ENCODE data around the gene IGHMBP2. TPM values are rescaled to one million over a fixed set of nuclear protein-coding genes. Genes with fewer than 3 reads are reported as not detected.

The IGHMBP2 gene
- total RNA-seq, 3 donors from 2014 or later (not counting 1 experiment from before 2014, with no cell fraction given) = 31.5 to 52.3 (median 48.5) TPM

DNA sequence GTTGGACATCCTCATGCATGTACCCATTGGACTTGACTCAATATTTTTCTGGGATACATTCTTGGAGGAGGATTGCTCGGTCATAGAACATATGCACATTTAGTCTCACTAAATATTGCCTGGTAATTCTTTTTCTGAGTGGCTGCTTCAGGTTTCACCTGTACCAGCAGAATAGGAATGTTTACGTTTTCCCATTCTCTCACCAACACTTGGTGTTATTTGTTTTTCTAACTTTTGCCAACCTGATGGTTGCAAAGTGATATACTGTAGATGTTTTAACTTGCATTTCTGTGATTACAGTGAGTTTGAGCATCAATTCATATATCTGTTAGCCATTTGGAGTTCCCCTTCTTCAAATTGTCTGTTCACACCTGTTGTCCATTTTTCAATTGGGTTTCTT lies 78.4 kb downstream of the IGHMBP2 start:
- 50% methylated on average over 1 of the region's 2 CpGs for WGBS (ENCODE audit: insufficient coverage)
- no peak for TF ChIP-seq CTCF (IDR thresholded peaks at IDR 0.05)
- Mint-ChIP-seq H3K27ac (no peak overlapping the region), H3K4me1 (no peaks in the 10 kb centered on the region), H3K36me3 (peaks cover 20% of the 10 kb centered on the region), H3K9me3 (peaks cover 3 to 10% of the 10 kb centered on the region in 2 donors), H3K4me3 (no peak overlapping the region), H3K27me3 (ENCODE audit: low read depth in 2 of 2) (peaks cover 14 to 35% of the 10 kb centered on the region in 2 donors)
- H3K27me3 ChIP-seq (ENCODE audit: control insufficient read depth, insufficient read depth, low read length) = no peaks in the 10 kb centered on the region
- ATAC-seq (no peak), DNase-seq (no peak)
- no peak overlapping the region for H3K4me3 ChIP-seq (ENCODE audit: low read length)
- no peaks in the 10 kb centered on the region for H3K36me3 ChIP-seq (ENCODE audit: control insufficient read depth, insufficient read depth, low read length)
- H3K4me1 ChIP-seq (ENCODE audit: control insufficient read depth, insufficient read depth, low read length) = no peaks in the 10 kb centered on the region
- H3K27ac ChIP-seq (ENCODE audit: low read length) = no peak overlapping the region
- intact Hi-C loops (cut with micrococcal nuclease) = no loop called here
- H3K9me3 ChIP-seq (ENCODE audit: control insufficient read depth, insufficient read depth, low read length) = no peaks in the 10 kb centered on the region

DNA sequence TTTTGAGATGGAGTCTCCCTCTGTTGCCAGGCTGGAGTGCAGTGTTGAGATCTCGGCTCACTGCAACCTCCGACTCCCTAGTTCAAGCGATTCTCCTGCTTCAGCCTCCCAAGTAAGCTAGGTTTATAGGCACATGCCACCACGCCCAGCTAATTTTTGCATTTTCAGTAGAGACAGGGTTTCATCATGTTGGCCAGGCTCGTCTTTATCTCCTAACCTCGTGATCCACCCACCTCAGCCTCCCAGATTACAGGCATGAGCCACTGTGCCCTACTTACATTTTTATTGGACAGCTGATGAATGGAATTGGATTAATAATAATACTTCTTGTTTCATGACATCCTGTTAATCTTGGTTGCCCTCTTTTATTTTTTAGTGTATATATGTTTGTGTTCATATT lies 80.1 kb downstream of the IGHMBP2 start:
- peaks cover 3 to 10% of the 10 kb centered on the region in 2 donors for H3K9me3 Mint-ChIP-seq
- DNase-seq (no peak), ATAC-seq (no peak)
- H3K27ac Mint-ChIP-seq = no peak overlapping the region
- Histone ChIP-seq H3K4me3 (ENCODE audit: low read length) (no peak overlapping the region), H3K9me3 (ENCODE audit: control insufficient read depth, insufficient read depth, low read length) (no peaks in the 10 kb centered on the region), H3K27me3 (ENCODE audit: control insufficient read depth, insufficient read depth, low read length) (no peaks in the 10 kb centered on the region), H3K27ac (ENCODE audit: low read length) (no peak overlapping the region), H3K4me1 (ENCODE audit: control insufficient read depth, insufficient read depth, low read length) (no peaks in the 10 kb centered on the region), H3K36me3 (ENCODE audit: control insufficient read depth, insufficient read depth, low read length) (no peaks in the 10 kb centered on the region)
- H3K36me3 Mint-ChIP-seq = peaks cover 24% of the 10 kb centered on the region
- H3K27me3 Mint-ChIP-seq (ENCODE audit: low read depth in 2 of 2) = peaks cover 14 to 49% of the 10 kb centered on the region in 2 donors
- intact Hi-C loops (cut with micrococcal nuclease) = no loop called here
- 90% methylated on average over 4 of the region's 6 CpGs for WGBS (ENCODE audit: insufficient coverage)
- no peak for TF ChIP-seq CTCF (IDR thresholded peaks at IDR 0.05)
- no peak overlapping the region for H3K4me3 Mint-ChIP-seq
- no peaks in the 10 kb centered on the region for H3K4me1 Mint-ChIP-seq

DNA sequence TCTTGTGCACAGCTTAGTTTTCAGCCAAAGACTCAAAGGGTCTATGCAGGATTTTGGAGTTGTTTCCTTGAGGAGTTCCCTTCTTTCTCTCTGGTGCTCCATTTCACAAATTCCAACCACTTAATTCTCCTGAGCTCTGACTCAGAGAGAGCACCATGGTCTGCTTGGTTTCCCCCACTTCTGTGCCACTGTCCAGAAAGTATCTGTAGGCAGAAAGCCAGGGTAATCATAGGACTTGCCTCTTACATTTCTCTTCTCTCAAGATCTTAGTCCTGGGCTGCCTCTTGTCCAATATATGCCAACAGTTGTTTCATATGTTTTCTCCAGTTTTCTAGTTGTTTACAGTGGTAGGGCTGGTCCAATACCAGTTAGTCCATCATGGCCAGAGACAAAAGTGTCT lies 83.5 kb downstream of the IGHMBP2 start:
- Mint-ChIP-seq H3K27ac (no peak overlapping the region), H3K27me3 (ENCODE audit: low read depth in 2 of 2) (peaks cover 17 to 52% of the 10 kb centered on the region in 2 donors), H3K4me1 (no peaks in the 10 kb centered on the region), H3K36me3 (peaks cover 22% of the 10 kb centered on the region), H3K9me3 (peaks cover 3 to 9% of the 10 kb centered on the region in 2 donors), H3K4me3 (no peak overlapping the region)
- intact Hi-C loops (cut with micrococcal nuclease) = no loop called here
- H3K36me3 ChIP-seq (ENCODE audit: control insufficient read depth, insufficient read depth, low read length) = no peaks in the 10 kb centered on the region
- H3K9me3 ChIP-seq (ENCODE audit: control insufficient read depth, insufficient read depth, low read length) = no peaks in the 10 kb centered on the region
- H3K27me3 ChIP-seq (ENCODE audit: control insufficient read depth, insufficient read depth, low read length) = peaks cover 3% of the 10 kb centered on the region
- H3K4me1 ChIP-seq (ENCODE audit: control insufficient read depth, insufficient read depth, low read length) = no peaks in the 10 kb centered on the region
- ATAC-seq = no peak
- H3K27ac ChIP-seq (ENCODE audit: low read length) = no peak overlapping the region
- DNase-seq = no peak
- no peak for TF ChIP-seq CTCF (IDR thresholded peaks at IDR 0.05)
- H3K4me3 ChIP-seq (ENCODE audit: low read length) = no peak overlapping the region

- no peak for DNase-seq
- no peak for ATAC-seq
- peaks cover 3 to 4% of the 10 kb centered on the region in 2 donors for H3K9me3 Mint-ChIP-seq
- Histone ChIP-seq H3K36me3 (ENCODE audit: control insufficient read depth, insufficient read depth, low read length) (no peaks in the 10 kb centered on the region), H3K9me3 (ENCODE audit: control insufficient read depth, insufficient read depth, low read length) (no peaks in the 10 kb centered on the region), H3K4me1 (ENCODE audit: control insufficient read depth, insufficient read depth, low read length) (no peaks in the 10 kb centered on the region), H3K4me3 (ENCODE audit: low read length) (no peak overlapping the region), H3K27ac (ENCODE audit: low read length) (no peak overlapping the region), H3K27me3 (ENCODE audit: control insufficient read depth, insufficient read depth, low read length) (peaks cover 3% of the 10 kb centered on the region)
- no peaks in the 10 kb centered on the region for H3K4me1 Mint-ChIP-seq
- no peak overlapping the region for H3K4me3 Mint-ChIP-seq
- H3K27me3 Mint-ChIP-seq (ENCODE audit: low read depth in 2 of 2) = peaks cover 21 to 47% of the 10 kb centered on the region in 2 donors
- intact Hi-C loops (cut with micrococcal nuclease) = no loop called here
- H3K36me3 Mint-ChIP-seq = peaks cover 14% of the 10 kb centered on the region
- H3K27ac Mint-ChIP-seq = no peak overlapping the region
- no peak for TF ChIP-seq CTCF (IDR thresholded peaks at IDR 0.05)
Observed at GRCh38 chr11:68988491-68988890, 84.8 kb downstream of the IGHMBP2 start.

Measured in natural killer cell (primary cell).